H9 (cell line): Measurements from ENCODE around the gene LRRC3. TPM values are rescaled to one million over a fixed set of nuclear protein-coding genes. Genes with fewer than 3 reads are reported as not detected.

ENCODE experiments used
- DNase-seq: peaks from one replicate; pipeline ENCODE4 v3.0.0-alpha.2; 2017
- H2AFZ ChIP-seq: one replicate; pipeline ENCODE4 v1.6.1; 2013; ENCODE audit warnings: mild to moderate bottlenecking, low read length, control low read depth, moderate library complexity
- H2AK5ac ChIP-seq: 2 replicates; pipeline ENCODE4 v1.6.1; 2013; ENCODE audit warnings: low read length, control low read depth, mixed read lengths; ENCODE audit not compliant: insufficient read length
- H2BK120ac ChIP-seq: one replicate; pipeline ENCODE4 v1.6.1; 2013; ENCODE audit warnings: low read depth, mild to moderate bottlenecking, low read length, control low read depth, inconsistent platforms; ENCODE audit not compliant: poor library complexity, severe bottlenecking
- H2BK12ac ChIP-seq: 2 replicates; pipeline ENCODE4 v1.6.1; 2013; ENCODE audit warnings: low read length, control low read depth, mixed read lengths, low read depth; ENCODE audit not compliant: insufficient read length
- H2BK15ac ChIP-seq: 2 replicates; pipeline ENCODE4 v1.6.1; 2013; ENCODE audit warnings: low read depth, low read length, control low read depth
- H2BK20ac ChIP-seq: one replicate; pipeline ENCODE4 v1.6.1; 2013; ENCODE audit warnings: low read depth, mild to moderate bottlenecking, low read length, control low read depth, inconsistent platforms; ENCODE audit not compliant: poor library complexity, severe bottlenecking
- H2BK5ac ChIP-seq: 2 replicates; pipeline ENCODE4 v1.6.1; 2013; ENCODE audit warnings: low read length, control low read depth, mixed read lengths; ENCODE audit not compliant: insufficient read length
- H3K14ac ChIP-seq: 2 replicates; pipeline ENCODE4 v1.6.1; 2013; ENCODE audit warnings: low read length, control low read depth; ENCODE audit not compliant: insufficient read depth
- H3K18ac ChIP-seq: 2 replicates; pipeline ENCODE4 v1.6.1; 2013; ENCODE audit warnings: low read depth, mild to moderate bottlenecking, mixed read lengths, low read length, control low read depth; ENCODE audit not compliant: insufficient read length
- H3K23ac ChIP-seq: 2 replicates; pipeline ENCODE4 v1.6.1; 2013; ENCODE audit warnings: low read length, control low read depth, mixed read lengths, low read depth; ENCODE audit not compliant: insufficient read length
- H3K23me2 ChIP-seq: 2 replicates; pipeline ENCODE4 v1.6.1; 2013; ENCODE audit warnings: low read depth, mild to moderate bottlenecking, mixed read lengths, low read length, control low read depth; ENCODE audit not compliant: insufficient read length, poor library complexity, severe bottlenecking
- H3K27ac ChIP-seq: 2 replicates; pipeline ENCODE4 v1.5.1; 2013; ENCODE audit warnings: low read length, control low read depth, mixed read lengths, low read depth; ENCODE audit not compliant: insufficient read length
- H3K27me3 ChIP-seq: 2 replicates; pipeline ENCODE4 v1.6.1; 2013; ENCODE audit warnings: low read length, control low read depth, inconsistent platforms; ENCODE audit not compliant: insufficient read depth
- H3K4ac ChIP-seq: 2 replicates; pipeline ENCODE4 v1.6.1; 2013; ENCODE audit warnings: low read depth, mild to moderate bottlenecking, control low read depth, inconsistent platforms, low read length, moderate library complexity
- H3K4me1 ChIP-seq: 2 replicates; pipeline ENCODE4 v1.6.1; 2013; ENCODE audit warnings: low read length, control low read depth, inconsistent platforms; ENCODE audit not compliant: insufficient read depth
- H3K4me2 ChIP-seq: 2 replicates; pipeline ENCODE4 v1.6.1; 2013; ENCODE audit warnings: low read length, control low read depth, mixed read lengths; ENCODE audit not compliant: insufficient read length, insufficient read depth
- H3K56ac ChIP-seq: 2 replicates; pipeline ENCODE4 v1.6.1; 2013; ENCODE audit warnings: low read depth, mild to moderate bottlenecking, mixed read lengths, low read length, control low read depth; ENCODE audit not compliant: insufficient read length
- H3K79me1 ChIP-seq: 2 replicates; pipeline ENCODE4 v1.6.1; 2013; ENCODE audit warnings: low read depth, mild to moderate bottlenecking, moderate library complexity, low read length, control low read depth, inconsistent platforms; ENCODE audit not compliant: insufficient read depth, poor library complexity, severe bottlenecking
- H3K79me2 ChIP-seq: 2 replicates; pipeline ENCODE4 v1.6.1; 2013; ENCODE audit warnings: low read length, control low read depth, inconsistent platforms; ENCODE audit not compliant: insufficient read depth
- H3K9ac ChIP-seq: 2 replicates; pipeline ENCODE4 v1.6.1; 2013; ENCODE audit warnings: low read length, control low read depth, mixed read lengths; ENCODE audit not compliant: insufficient read length; ENCODE audit errors: extremely low read depth
- H3K9me3 ChIP-seq: one replicate; pipeline ENCODE4 v1.6.1; 2013; ENCODE audit warnings: low read depth, low read length, inconsistent platforms; ENCODE audit not compliant: control insufficient read depth
- H3T11ph ChIP-seq: one replicate; pipeline ENCODE4 v1.6.1; 2013; ENCODE audit warnings: mild to moderate bottlenecking, low read length, control low read depth, inconsistent platforms
- H4K20me1 ChIP-seq: one replicate; pipeline ENCODE4 v1.6.1; 2013; ENCODE audit not compliant: control insufficient read depth, insufficient read length, insufficient read depth
- H4K5ac ChIP-seq: 2 replicates; pipeline ENCODE4 v1.6.1; 2013; ENCODE audit warnings: low read depth, mild to moderate bottlenecking, mixed read lengths, low read length, control low read depth; ENCODE audit not compliant: insufficient read length
- H4K8ac ChIP-seq: replicated peaks from 2 replicates; pipeline ENCODE4 v1.6.1; 2013; ENCODE audit warnings: low read length, control low read depth, mixed read lengths, low read depth; ENCODE audit not compliant: insufficient read length
- H4K91ac ChIP-seq: 2 replicates; pipeline ENCODE4 v1.6.1; 2013; ENCODE audit warnings: low read depth, mild to moderate bottlenecking, moderate library complexity, mixed read lengths, low read length, control low read depth; ENCODE audit not compliant: insufficient read length
- H3K27ac Mint-ChIP-seq, 3 experiments: 2 replicates in 2 of 3; 3 replicates in 1 of 3; pipeline ENCODE4 v1.8.0; 2020 to 2021; ENCODE audit warnings: mixed read lengths in 3 of 3, mild to moderate bottlenecking in 1 of 3, moderate library complexity in 1 of 3
- H3K27me3 Mint-ChIP-seq: 2 replicates; pipeline ENCODE4 v1.8.0; 2021; ENCODE audit warnings: low read depth, mild to moderate bottlenecking, moderate library complexity, mixed read lengths
- H3K36me3 Mint-ChIP-seq, 3 experiments: 2 replicates in 2 of 3; 3 replicates in 1 of 3; pipeline ENCODE4 v1.8.0; 2020 to 2021; ENCODE audit warnings: low read depth in 3 of 3, mixed read lengths in 3 of 3; ENCODE audit not compliant: insufficient read depth in 1 of 3
- H3K4me1 Mint-ChIP-seq, 2 experiments: 2 replicates each; pipeline ENCODE4 v1.8.0; 2020; ENCODE audit warnings: mixed read lengths in 2 of 2
- H3K4me3 Mint-ChIP-seq, 2 experiments: 2 replicates in 1 of 2; 3 replicates in 1 of 2; pipeline ENCODE4 v1.8.0; 2020 to 2021; ENCODE audit warnings: mild to moderate bottlenecking in 2 of 2, mixed read lengths in 2 of 2, moderate library complexity in 1 of 2
- H3K9me3 Mint-ChIP-seq, 2 experiments: 2 replicates in 1 of 2; 3 replicates in 1 of 2; pipeline ENCODE4 v1.8.0; 2020; ENCODE audit warnings: mild to moderate bottlenecking in 2 of 2, mixed read lengths in 2 of 2, moderate library complexity in 1 of 2
- WGBS: extraction: QIAGEN DNeasy Blood & Tissue Kit; methylation state at CpG from one replicate; pipeline ENCODE4 v1.1.7; 2013; ENCODE audit warnings: missing lambda C conversion rate, low lambda C conversion rate, mixed read lengths; ENCODE audit not compliant: insufficient read length; ENCODE audit errors: extremely low coverage; 5-methylcytosine and 5-hydroxymethylcytosine counted together
- total RNA-seq: library from RNA; stranded (reverse); gene quantifications from 2 replicates; pipeline ENCODE4 v1.2.1, GENCODE V29; 2021
- TF ChIP-seq, protein P1 (sequence below): fragments of 200-600 bp; sonication (generic); conservative IDR thresholded peaks from 3 replicates; pipeline ENCODE4 v1.8.0; 2021; ENCODE audit warnings: antibody characterized with exemption, mild to moderate bottlenecking

The LRRC3 gene
- total RNA-seq, 1 experiment from 2014 or later: 3.1 TPM

DNA sequence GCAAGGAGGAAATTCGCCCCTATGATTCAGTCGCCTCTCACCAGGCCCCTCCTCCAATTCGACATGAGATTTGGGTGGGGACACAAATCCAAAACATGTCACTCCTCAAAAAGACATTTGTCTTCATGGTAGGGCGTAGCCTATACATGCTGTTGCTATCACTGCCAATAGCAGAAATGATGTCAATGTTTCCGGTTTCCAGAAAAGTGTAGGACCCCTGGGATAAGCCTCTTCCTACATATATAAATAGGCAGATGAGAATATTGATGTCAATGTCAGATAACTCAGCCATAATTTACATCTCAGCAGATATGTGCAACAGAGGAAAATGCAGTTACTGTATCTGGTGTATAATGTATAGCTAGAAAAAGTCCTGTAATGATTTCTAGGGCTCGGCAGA, 16.7 kb downstream of the LRRC3 start:
- H3K9ac ChIP-seq: no peak overlapping the region
- H3K4me2 ChIP-seq: no peak overlapping the region
- H4K20me1 ChIP-seq: peaks cover 4% of the 10 kb centered on the region
- H3K18ac ChIP-seq: no peak overlapping the region
- Mint-ChIP-seq H3K36me3 (no peaks in the 10 kb centered on the region; a peak in 1 of 7 replicates), H3K27ac (no peak overlapping the region; a peak in 1 of 7 replicates), H3K27me3 (no peaks in the 10 kb centered on the region), H3K4me3 (no peak overlapping the region), H3K9me3 (no peaks in the 10 kb centered on the region; a peak in 1 of 5 replicates), H3K4me1 (peaks cover 11 to 14% of the 10 kb centered on the region in 2 experiments)
- H3K79me2 ChIP-seq: no peaks in the 10 kb centered on the region
- no peak overlapping the region for H4K5ac ChIP-seq
- TF ChIP-seq, protein P1, sequence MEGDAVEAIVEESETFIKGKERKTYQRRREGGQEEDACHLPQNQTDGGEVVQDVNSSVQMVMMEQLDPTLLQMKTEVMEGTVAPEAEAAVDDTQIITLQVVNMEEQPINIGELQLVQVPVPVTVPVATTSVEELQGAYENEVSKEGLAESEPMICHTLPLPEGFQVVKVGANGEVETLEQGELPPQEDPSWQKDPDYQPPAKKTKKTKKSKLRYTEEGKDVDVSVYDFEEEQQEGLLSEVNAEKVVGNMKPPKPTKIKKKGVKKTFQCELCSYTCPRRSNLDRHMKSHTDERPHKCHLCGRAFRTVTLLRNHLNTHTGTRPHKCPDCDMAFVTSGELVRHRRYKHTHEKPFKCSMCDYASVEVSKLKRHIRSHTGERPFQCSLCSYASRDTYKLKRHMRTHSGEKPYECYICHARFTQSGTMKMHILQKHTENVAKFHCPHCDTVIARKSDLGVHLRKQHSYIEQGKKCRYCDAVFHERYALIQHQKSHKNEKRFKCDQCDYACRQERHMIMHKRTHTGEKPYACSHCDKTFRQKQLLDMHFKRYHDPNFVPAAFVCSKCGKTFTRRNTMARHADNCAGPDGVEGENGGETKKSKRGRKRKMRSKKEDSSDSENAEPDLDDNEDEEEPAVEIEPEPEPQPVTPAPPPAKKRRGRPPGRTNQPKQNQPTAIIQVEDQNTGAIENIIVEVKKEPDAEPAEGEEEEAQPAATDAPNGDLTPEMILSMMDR: no peak
- no peaks in the 10 kb centered on the region for H3K79me1 ChIP-seq
- H3K23ac ChIP-seq: no peak overlapping the region
- no peaks in the 10 kb centered on the region for H3K23me2 ChIP-seq
- WGBS: no CpG with 5 or more reads among the region's 6 CpGs
- no peak overlapping the region for H2AK5ac ChIP-seq
- no peak overlapping the region for H2BK20ac ChIP-seq
- H2BK120ac ChIP-seq: no peak overlapping the region
- H2AFZ ChIP-seq: no peak overlapping the region
- H3K56ac ChIP-seq: no peak overlapping the region
- no peak overlapping the region for H3K27ac ChIP-seq
- DNase-seq: no peak
- H3T11ph ChIP-seq: no peak overlapping the region
- no peak overlapping the region for H4K91ac ChIP-seq
- no peaks in the 10 kb centered on the region for H3K27me3 ChIP-seq
- H4K8ac ChIP-seq: no peak overlapping the region
- H2BK15ac ChIP-seq: no peak overlapping the region
- H2BK12ac ChIP-seq: no peak overlapping the region
- no peak overlapping the region for H3K14ac ChIP-seq
- no peak overlapping the region for H3K4ac ChIP-seq
- H3K9me3 ChIP-seq: no peaks in the 10 kb centered on the region
- no peaks in the 10 kb centered on the region for H3K4me1 ChIP-seq
- no peak overlapping the region for H2BK5ac ChIP-seq
